GM18507 (cell line): ENCODE data around the gene FRAT2.
"Not testable (repeated sequence)": the region's sequence is repeated elsewhere in the genome, so short reads cannot be mapped to it uniquely, and the experiment has no call there.

Experiments
- DNase-seq: peaks from one replicate; pipeline ENCODE4 v3.0.0; 2011; ENCODE audit warnings: low read depth; ENCODE audit not compliant: insufficient read length; ENCODE audit errors: extremely low spot score
- FAIRE-seq: peaks from 2 replicates; lab custom pipeline; 2011; peaks lifted over from hg19 to GRCh38; lab: Jason Lieb, UNC

Gene FRAT2

DNA sequence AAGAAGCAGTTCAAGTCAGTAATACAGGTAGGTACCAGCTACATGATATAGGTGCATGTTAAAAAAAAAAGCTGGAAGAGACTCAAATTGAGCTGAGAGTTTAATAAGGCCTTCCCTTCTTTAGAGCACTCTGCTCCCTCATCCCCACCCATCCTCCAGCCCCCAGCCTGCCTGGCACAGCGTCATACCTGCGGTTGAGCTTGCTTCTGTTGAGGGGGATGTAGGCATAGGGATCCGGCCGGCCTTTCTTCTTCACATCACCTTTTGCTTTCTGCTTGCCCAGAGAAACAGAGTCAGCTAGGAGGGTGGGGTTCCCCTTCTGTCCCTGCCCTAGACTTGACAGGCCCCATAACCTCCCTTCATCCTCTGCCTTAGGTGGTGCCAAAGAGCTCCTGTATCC, 23.8 kb upstream of the FRAT2 start:
- no peak for FAIRE-seq

DNA sequence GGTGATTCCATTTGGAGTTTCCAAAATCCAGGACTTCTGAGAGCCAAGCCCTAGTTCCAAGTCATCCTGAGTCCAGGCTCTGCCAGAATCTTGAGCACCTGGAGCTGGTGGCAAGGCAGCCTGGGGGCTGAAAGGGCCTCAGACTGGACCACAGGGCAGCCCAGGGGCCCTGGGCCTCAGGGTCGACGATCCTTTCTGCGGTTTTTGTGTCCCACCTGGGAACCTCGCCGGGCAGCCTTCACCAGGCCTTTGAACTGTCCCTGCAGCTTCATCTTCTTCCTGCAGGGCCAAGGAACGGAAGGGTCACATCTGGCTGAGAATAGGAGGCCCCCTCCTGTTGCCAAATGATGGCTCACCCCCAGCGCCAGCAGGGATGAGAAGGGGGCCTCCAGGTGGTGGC, 22.4 kb upstream of the FRAT2 start:
- DNase-seq (no peak), FAIRE-seq (no peak)

More for the DNA sequence above, 23.8 kb upstream of the FRAT2 start:
- DNase-seq: no peak

DNA sequence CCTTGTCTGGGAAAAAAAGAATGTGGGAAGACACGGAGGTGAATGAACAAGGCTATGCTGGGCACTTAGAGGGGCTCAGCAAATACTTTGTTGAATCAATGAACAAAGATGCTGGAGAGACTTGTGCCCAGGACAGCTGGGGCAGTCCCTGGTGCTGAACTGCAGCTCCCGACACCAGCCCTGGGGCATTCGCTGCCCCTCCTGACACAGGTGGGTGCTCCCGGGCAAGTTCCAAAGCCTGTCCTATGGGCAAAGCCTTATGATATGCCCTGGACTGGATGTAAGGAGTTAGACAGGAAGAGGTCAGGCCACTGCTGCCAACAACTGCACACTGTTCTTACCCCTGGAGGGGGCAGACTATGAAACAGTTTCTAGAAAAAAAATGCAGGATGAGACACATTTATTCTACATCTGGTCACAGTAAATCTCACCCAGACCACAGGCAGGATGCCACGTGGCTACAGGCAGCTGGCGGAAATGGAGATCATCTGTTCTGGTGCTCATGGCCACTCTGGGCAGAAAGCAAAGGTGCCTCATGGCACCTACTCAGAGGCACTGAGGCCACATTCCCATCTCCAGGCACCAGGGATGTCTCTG, 21.9 kb upstream of the FRAT2 start:
- DNase-seq (no peak), FAIRE-seq (no peak)

DNA sequence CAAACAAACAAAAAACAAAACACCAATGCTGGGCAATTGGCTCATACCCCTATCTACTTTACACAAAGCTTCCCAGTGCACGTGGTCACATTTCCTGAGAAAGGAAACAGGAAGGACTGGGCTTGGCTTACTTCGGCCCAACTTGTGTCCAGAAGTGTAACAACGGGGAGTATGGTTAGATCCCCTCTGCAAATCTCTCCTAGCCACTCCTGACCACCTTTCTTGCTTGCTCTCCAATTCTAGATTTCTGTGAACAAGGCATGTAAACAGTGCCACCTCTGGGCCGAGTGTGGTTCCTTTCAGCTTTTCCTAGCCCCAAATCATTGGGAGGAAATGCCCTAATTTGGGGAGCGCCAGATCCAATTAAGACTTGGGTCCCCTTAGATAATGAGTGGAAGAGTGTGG, 21.0 kb upstream of the FRAT2 start:
- FAIRE-seq: no peak
- no peak for DNase-seq

DNA sequence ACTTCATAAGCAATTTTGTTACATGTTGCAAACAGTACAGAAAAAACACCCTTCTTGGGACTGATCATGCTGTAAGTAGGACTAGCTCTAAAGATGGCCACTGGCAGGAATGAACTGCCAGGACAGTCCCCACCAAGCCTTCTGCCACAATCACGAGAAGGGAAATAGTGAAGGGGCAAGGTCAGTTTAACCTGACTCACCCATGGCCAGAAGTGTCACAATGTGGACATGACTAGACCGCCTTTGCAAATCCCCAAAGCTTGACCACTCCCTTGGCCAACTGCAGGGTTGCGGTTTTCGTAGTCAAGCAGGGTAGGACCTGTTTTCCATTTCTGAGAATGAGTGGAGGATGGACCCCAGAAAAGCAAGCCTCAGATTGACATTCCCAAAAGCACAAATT, 19.4 kb upstream of the FRAT2 start:
- DNase-seq: no peak

DNA sequence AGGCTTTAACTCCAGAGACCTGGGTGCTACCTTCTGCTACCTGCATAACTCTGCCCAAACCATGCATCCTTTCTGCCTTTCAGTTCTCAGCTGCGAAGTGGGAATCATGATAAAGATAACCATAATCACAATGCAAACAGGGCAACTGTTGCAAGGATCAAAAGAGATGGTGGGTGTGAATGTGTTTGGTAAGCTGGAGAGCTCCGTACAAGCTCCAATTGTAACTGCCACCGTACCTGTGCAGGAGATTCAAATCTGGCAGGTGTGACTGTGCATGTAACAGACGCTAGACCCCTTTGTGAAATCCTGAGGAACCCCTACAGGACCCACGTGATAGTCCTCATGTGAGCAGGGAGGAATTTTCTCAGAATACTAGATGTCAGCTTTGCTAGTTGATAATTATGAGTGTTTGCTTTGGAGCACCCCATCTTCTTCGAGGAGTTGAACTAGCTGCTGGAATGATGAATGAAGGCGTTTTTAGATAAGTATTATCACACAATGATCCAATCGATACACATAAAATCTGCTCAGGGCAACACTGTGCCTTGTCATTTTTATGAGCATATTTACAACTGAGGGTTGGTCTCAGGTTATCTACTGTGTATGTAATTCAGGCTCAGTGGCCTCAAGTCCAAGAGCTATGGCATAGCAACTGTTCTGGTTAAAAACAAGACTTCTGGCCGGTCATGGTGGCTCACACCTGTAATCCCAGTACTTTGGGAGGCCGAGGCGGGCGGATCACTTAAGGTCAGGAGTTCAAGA, 15.4 kb upstream of the FRAT2 start:
- DNase-seq: no peak
- FAIRE-seq: no peak

More for the DNA sequence above, 19.4 kb upstream of the FRAT2 start:
- FAIRE-seq: no peak

DNA sequence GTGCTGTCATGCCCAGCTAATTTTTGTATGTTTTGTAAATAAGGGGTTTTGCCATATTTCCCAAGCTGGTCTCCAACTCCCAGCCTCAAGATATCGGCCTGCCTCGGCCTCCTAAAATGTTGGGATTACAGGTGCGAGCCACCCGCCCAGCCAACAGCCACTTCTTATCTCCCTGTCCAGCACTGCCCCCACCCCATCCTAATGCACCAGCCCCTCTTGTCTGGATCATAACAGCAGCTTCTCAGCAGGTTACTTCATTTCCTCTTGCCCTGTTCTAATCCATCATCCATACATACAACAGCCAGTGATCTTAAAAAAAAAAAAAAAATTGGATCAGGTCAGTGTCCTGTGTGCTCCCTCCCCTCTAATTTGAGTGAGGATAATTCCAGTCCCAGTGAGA, 12.8 kb upstream of the FRAT2 start:
- FAIRE-seq (no peak), DNase-seq (no peak)

DNA sequence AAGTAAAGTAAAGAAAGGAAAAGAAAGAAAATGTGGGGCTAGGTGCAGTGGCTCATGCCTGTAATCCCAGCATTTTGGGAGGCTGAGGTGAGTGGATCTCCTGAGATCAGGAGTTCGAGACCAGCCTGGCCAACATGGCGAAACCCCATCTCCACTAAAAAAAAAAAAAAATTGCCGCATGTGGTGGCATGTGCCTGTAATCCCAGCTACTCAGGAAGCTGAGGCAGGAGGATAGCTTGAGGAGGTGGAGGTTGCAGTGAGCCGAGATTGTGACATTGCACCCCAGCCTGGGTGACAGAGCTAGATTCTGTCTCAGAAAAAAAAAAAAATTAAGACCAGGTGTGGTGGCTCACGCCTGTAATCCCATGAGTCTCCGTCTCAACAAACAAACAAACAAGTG, 9.1 kb upstream of the FRAT2 start:
- not testable (repeated sequence) for DNase-seq, FAIRE-seq

DNA sequence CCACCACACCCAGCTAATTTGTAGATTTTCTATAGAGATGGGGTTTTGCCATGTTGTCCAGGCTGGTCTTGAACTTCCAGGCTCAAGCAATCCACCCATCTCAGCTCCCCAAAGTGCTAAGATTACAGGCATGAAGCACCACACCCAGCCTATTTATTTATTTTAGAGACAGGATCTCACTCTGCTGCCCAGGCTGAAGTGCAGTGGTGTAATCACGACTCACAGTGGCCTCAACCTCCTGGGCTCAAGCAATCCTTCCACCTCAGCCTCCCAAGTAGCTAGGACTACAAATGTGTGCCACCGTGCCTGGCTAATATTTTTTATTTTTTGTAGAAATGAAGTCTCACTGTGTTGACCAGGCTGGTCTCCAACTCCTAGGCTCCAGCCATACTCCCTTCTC, 6.9 kb upstream of the FRAT2 start:
- FAIRE-seq (no peak), DNase-seq (no peak)

DNA sequence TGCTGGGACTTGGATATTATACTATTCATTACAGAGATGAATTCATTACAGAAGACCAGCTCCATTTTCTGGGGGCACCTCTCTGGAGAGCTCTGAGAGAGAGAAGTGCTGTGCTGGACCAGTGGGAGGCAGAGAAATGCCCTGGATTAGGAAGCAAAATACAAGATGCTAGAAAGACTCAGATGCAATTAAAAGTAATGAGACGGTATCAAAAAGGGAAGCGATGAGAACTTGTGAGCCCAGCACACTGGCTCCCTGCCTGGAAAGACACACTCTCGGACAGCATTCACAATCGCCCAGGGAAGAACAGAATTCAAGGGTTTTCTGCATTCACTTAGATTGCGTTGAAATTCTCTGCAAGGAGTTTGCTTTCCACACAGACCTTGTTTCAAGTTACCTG, 3.5 kb upstream of the FRAT2 start:
- DNase-seq (no peak), FAIRE-seq (no peak)

DNA sequence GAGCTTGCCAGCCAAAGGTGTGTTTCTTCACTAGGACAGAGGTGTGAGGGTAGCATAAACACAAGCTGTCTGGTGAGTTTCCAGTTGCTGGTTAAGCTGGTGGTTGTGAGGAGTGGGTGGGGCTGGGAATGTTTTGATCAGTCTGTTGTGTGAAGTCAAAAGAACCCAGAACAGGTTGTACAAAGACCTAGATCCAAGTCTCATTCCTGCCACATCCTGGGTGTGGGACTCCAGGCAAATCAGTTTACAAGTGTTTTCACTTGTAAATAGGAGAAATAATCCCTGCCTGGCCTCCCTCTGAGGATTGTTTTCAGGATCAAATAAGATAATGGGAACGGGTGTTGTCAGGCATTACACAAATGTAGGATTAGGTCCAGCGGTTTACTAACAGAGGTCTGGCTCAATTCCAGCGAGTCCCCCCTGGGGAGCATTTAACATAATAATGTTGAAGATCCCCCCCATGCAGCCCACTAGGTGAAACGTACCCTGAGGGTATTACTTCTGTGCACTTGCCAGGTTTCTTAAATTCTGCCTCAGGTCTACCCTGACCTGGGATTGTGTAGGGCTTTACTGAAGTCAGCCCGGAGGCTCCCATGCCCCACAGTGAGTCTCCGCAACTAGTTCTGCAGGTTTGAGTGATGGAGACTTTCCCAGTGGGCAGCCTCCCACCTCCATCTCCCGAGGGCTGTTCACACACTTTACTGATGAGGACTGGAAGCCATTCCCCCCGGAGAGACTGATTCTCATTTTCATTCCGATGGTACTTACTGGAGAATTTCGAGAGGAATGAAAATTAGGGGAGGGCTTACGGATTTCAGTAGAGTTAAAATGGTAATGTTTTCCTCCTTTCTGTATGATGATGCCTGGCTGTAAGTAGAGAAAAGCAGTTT, 2.7 kb upstream of the FRAT2 start:
- no peak for FAIRE-seq
- DNase-seq: no peak

DNA sequence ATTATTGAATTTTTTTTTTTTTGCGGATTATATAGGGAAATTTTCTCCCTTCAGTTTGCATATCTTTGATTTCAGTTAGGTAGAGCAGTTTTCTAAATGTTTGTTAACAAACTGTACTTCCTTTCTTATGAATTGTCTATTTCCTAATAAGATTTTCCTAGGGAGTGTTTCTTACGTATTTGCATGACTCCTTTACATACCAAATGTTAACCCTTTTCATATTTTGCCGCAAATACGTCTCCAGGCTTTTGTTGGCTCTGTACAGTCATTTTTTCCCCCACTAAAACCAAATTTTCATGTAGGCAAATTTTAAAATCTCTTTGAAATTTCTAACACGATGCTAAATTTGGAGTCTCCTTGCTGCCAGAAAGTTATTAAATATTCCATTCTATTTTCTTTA, 1.9 kb upstream of the FRAT2 start:
- DNase-seq: no peak
- FAIRE-seq: no peak

DNA sequence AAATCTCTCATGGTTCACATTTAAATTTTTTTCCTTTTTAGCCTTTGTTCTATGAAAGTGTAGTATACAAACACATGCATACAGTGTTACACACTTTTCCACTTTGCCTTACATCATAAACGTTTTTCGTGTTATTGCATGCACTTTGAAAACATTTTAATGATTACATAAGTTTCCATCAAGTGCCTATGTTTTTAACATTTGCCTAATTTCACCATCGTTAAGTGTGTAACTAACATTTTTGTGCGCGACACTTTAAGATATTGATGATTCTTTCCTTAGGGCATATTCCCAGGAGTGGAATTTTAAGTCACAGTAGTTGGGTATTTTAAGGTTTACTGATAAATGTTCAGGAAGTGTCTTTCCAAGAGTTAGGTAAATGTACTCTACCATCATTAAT, 1.5 kb upstream of the FRAT2 start:
- DNase-seq: no peak
- no peak for FAIRE-seq

DNA sequence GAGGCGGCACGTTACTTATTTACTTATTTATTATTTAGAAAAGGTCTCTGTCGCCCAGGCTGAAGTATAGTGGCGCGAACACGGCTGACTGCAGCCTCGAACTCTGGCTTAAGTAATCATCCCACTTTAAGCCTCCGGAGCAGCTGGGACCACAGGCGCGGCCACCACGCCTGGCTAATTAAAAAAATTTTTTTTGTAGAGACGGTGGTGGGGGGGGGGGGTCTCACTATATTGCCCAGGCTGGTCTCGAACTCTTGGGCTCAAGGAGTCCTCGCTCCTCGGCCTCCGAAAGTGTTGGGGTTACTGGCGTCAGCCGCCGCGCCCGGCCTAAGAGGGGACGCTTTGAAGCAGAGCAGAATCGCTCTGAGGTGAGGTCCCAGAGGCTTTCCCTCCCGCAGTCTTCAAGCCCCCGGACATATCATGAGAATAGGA, 675 bp upstream of the FRAT2 start:
- FAIRE-seq (no peak), DNase-seq (no peak)

DNA sequence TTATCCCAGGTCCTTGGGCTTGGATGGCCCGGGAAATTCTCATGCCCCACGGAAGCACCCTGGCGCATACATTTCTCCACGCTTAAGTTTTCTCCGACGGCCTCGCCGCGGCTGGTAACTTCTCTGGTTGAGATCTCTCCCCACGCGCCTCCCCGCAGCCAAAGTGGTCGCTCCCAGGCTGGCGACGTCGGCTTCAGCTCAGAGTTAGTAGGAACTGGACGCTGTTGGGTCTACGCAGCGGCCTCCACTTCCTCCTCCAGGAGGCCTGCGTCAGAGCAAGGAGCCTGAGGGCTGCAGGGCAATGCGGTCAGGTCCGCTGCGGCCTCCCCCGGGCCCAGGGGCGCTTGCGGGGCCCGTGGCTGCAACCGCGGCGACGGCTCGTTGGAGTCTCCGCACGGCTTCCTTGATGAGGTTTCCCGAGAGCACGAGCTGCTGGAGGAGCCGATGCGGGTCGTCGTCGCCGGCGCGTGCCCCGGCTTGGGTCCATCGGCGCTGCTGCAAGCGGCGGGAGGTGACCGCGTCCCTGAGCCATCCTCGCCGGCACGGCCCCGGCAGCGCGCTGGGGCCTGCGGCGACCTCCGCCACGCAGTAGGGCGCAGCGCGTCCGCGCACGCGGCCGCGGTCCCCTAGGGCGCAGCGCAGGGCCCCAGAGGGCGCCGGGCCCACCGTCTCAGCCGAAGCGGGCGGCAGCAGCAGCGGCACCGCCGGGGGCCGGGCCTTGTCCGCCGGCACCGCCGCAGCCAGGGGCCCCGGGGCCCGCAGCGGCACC, 744 bp downstream of the FRAT2 start:
- DNase-seq (no peak), FAIRE-seq (no peak)

DNA sequence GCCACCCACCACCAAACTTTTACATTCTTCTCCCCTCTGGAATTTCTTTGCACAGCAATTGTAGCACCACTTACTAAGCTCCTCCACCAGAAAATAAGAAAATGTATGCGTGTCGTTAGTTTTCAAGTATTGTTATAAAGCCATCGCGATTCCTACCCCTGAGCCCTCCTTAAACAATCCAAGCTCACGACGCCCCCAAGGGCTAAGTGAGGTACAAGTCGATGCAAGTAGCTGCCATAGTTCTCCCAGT, 1.3 kb downstream of the FRAT2 start:
- no peak for DNase-seq
- no peak for FAIRE-seq

DNA sequence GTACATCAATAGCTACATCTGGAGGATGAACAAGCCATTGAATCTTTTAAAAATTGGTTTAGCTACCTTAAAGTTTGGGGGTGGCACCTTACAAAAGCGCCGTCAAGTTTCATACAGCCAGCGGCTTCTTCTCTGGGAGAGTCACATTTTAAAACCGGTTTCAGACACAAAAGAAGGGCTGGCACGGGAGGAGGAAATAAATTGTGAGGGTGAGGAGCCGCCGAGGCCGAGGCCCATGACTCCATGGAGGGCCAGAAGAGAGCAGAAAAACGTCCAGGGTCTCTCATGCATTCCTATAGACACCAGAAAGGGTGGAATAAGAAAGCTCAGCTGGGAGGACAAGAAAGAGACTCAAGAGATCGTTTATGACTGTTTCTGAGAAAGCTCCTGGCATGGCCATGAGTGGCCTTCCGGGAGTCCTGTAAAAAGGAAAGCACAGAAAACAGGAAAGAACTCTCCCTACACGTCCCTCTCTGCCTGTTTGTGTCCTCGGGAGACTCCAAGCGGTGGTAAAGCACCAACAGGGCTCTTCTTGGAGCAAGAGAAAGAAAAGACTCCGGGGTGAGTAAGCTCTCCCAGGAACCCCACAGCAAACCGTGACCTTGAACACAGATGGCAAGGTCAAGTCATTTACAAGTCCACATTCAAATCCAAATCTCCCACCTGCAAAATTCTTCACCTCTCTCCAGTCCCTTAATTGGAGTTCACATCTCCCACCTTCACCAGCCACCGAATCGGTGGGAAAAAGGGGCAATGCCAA, 1.8 kb downstream of the FRAT2 start:
- no peak for DNase-seq
- FAIRE-seq: no peak

DNA sequence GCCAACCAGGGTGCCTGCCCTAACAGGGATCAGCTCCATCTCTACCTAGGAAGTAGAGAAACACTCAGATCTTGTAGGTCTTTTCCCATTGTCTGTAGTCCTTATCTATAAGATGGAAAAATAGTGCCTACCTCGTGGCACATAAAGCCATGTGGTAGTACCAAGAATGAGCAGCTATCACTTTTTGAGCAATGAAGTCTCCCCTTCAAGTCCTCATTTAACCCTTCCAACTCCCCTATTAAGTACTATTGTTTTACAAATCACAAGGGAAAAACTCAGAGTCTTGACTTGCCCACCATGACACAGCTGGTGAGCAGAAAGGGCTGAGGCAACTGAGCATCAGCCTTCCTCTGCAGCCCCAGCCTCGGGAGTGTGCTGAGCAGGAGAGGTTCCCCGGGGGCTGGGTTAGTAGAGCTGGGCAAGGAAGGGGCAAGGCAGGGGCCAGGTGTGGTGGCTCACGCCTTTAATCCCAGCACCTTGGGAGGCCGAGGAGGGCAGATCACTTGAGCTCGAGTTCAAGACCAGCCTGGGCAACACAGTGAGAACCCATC, 3.3 kb downstream of the FRAT2 start:
- no peak for DNase-seq
- no peak for FAIRE-seq

DNA sequence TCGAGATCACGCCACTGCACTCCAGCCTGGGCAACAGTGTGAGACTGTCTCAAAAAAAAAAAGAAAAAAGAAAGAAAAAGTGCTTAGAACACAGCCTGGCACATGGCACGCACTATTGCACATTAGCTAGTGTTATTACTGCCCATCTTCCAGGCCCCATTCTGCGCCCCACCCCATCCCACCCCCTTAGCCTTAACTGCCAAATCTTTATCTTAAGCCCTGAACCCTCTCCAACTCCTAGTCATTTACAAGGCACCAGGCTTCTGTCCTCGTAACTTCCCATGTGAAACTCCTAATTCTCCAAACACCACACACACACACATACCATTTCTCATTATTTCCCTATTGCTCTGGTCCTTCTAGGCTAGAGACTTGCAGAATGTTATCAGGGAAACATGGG, 4.8 kb downstream of the FRAT2 start:
- FAIRE-seq: no peak
- no peak for DNase-seq
